Measurements from ENCODE around the gene GRID2IP. TPM values are rescaled to one million over a fixed set of nuclear protein-coding genes. Genes with fewer than 3 reads are reported as not detected.

Gene GRID2IP
- total and polyA plus RNA-seq, 2 of the 8 experiments (the other 6 are each of a cell fraction or from before 2014, with no cell fraction given) = 0.80 to 1.3 TPM

DNA sequence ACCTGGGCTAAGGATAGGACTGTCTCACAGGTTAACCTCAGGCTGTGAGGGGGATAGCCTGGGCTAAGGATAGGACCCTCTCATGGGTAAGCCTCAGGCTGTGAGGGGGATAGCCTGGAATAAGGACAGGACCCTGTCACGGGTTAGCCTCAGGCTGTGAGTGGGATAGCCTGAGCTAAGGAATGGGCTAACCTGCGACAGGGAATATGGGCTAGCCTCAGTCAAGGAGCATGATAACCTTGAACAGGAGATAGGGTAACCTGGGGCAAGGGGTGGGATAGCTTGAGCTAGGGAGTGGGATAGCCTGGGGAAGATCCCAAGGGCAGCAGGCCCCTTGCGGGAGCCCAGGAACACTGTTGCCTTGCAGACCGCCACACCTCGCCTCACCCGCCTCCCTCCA, 42.7 kb downstream of the GRID2IP start:
- Histone ChIP-seq H3K4ac (replicated peaks; ENCODE audit: insufficient read length, low read depth, low read length) (no peak overlapping the region), H3K18ac (ENCODE audit: extremely low read depth, low read length) (no peak overlapping the region), H3K9ac (replicated peaks in 1 of 4; ENCODE audit: extremely low read depth in 1 of 4, low read depth in 3 of 4, low read length in 3 of 4) (no peak overlapping the region), H3K56ac (replicated peaks; ENCODE audit: insufficient read length, low read depth, low read length) (no peak overlapping the region), H2BK5ac (ENCODE audit: low read depth, low read length) (no peak overlapping the region), H2BK120ac (replicated peaks; ENCODE audit: low read depth, low read length) (no peak overlapping the region), H3K4me2 (ENCODE audit: insufficient read depth in 1 of 2, low read depth in 2 of 2, low read length in 2 of 2) (no peak overlapping the region), H3K9me3 (ENCODE audit: insufficient read depth in 2 of 2, low read depth in 1 of 2, low read length in 1 of 2) (no peaks in the 10 kb centered on the region), H2AFZ (ENCODE audit: low read length) (no peak overlapping the region), H4K8ac (ENCODE audit: extremely low read depth, insufficient read depth, low read length) (no peak overlapping the region), H3K79me1 (ENCODE audit: low read depth, low read length) (no peaks in the 10 kb centered on the region), H3K14ac (ENCODE audit: insufficient read length) (no peak overlapping the region), H4K5ac (ENCODE audit: insufficient read length, low read depth, low read length) (no peak overlapping the region), H2BK12ac (ENCODE audit: low read depth, low read length) (no peak overlapping the region), H2BK15ac (ENCODE audit: low read length) (no peak overlapping the region), H3K36me3 (ENCODE audit: control insufficient read depth in 2 of 4, insufficient read depth in 4 of 4, low read length in 3 of 4) (no peaks in the 10 kb centered on the region), H2BK20ac (ENCODE audit: low read length) (no peak overlapping the region), H3K23me2 (ENCODE audit: low read depth, low read length) (peaks cover 4% of the 10 kb centered on the region; the same call in 1 of the 2 replicates), H3K27ac (ENCODE audit: low read depth, low read length) (no peak overlapping the region), H3K4me1 (replicated peaks in 1 of 4; ENCODE audit: control insufficient read depth in 3 of 4, insufficient read depth in 4 of 4, low read length in 3 of 4) (peaks cover 0 to 5% (median 1%) of the 10 kb centered on the region in 4 experiments; a peak in 2 of 7 replicates), H3K27me3 (replicated peaks in 1 of 4; ENCODE audit: control insufficient read depth in 3 of 4, extremely low read depth in 1 of 4, insufficient read depth in 3 of 4, low read length in 3 of 4) (no peaks in the 10 kb centered on the region; a peak in 2 of 7 replicates), H4K91ac (replicated peaks; ENCODE audit: insufficient read length, low read length) (no peak overlapping the region), H3K23ac (ENCODE audit: insufficient read length) (no peak overlapping the region), H4K20me1 (replicated peaks in 1 of 2; ENCODE audit: control insufficient read depth in 1 of 2, insufficient read depth in 2 of 2, low read length in 2 of 2) (no peaks in the 10 kb centered on the region), H3K4me3 (ENCODE audit: extremely low read depth in 1 of 4, insufficient read depth in 2 of 4, low read depth in 3 of 4, low read length in 4 of 4) (no peak overlapping the region), H3K79me2 (ENCODE audit: control insufficient read depth in 1 of 2, insufficient read depth in 2 of 2, low read length in 2 of 2) (no peaks in the 10 kb centered on the region), H2AK5ac (ENCODE audit: low read depth, low read length) (no peak overlapping the region)
- 85% methylated on average over 5 of the region's 6 CpGs; no CpG with 5 or more reads in 1 of the 2 experiments for WGBS, 2 experiments (ENCODE audit: extremely low coverage in 1 of 2, insufficient coverage in 1 of 2, insufficient read length in 1 of 2, insufficient replicate concordance in 2 of 2, low coverage in 1 of 2, low lambda C conversion rate in 2 of 2, missing lambda C conversion rate in 1 of 2)
- FAIRE-seq (no peak), DNase-seq (ENCODE audit: low read depth in 1 of 2, low spot score in 2 of 2) (no peak)
- no peak for TF ChIP-seq NANOG (IDR thresholded peaks at IDR 0.05; ENCODE audit: insufficient read depth, low read depth, low read length, poor library complexity, severe bottlenecking)
- TF ChIP-seq PHF8 (conservative IDR thresholded peaks at IDR 0.05; ENCODE audit: low read depth, low read length) = no peak
- peak; percentile 71; the same call in 1 of the 2 replicates for TF ChIP-seq KDM1A (IDR thresholded peaks at IDR 0.05; ENCODE audit: borderline replicate concordance, low read length)
- TF ChIP-seq RXRA (IDR thresholded peaks at IDR 0.05; ENCODE audit: insufficient read depth, low read depth, low read length) = no peak
- TF ChIP-seq POLR2AphosphoS5 (IDR thresholded peaks at IDR 0.05; ENCODE audit: low read depth, low read length) = no peak
- TF ChIP-seq RNF2 (IDR thresholded peaks at IDR 0.05; ENCODE audit: borderline replicate concordance, low read depth, low read length, missing control alignments, poor library complexity, severe bottlenecking) = no peak
- TF ChIP-seq TCF12 (IDR thresholded peaks at IDR 0.05; ENCODE audit: low read depth, low read length) = no peak
- TF ChIP-seq, protein P1, sequence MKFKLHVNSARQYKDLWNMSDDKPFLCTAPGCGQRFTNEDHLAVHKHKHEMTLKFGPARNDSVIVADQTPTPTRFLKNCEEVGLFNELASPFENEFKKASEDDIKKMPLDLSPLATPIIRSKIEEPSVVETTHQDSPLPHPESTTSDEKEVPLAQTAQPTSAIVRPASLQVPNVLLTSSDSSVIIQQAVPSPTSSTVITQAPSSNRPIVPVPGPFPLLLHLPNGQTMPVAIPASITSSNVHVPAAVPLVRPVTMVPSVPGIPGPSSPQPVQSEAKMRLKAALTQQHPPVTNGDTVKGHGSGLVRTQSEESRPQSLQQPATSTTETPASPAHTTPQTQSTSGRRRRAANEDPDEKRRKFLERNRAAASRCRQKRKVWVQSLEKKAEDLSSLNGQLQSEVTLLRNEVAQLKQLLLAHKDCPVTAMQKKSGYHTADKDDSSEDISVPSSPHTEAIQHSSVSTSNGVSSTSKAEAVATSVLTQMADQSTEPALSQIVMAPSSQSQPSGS (IDR thresholded peaks at IDR 0.05; ENCODE audit: low read length) = no peak
- TF ChIP-seq, protein P2, sequence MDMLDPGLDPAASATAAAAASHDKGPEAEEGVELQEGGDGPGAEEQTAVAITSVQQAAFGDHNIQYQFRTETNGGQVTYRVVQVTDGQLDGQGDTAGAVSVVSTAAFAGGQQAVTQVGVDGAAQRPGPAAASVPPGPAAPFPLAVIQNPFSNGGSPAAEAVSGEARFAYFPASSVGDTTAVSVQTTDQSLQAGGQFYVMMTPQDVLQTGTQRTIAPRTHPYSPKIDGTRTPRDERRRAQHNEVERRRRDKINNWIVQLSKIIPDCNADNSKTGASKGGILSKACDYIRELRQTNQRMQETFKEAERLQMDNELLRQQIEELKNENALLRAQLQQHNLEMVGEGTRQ (IDR thresholded peaks at IDR 0.05; ENCODE audit: low read length) = no peak
- ChIA-PET POLR2A (ENCODE audit: partially characterized antibody) (no interaction called here), CTCF (ENCODE audit: partially characterized antibody) (interaction anchor here (0.7 to 1.4 kb wide), 4 partner anchors 8 to 72 kb away, joined by 3 to 4 read pairs (median 3); no protein-coding TSS in a partner anchor)
